NCI-H774 (cell line): ENCODE results near the gene ITGB5.

ENCODE experiments used
- DNase-seq: peaks from one replicate; lab custom pipeline; 2025; lab: John Stamatoyannopoulos, UW

Gene ITGB5

GRCh38 chr3:124748560-124749198 lies 138.5 kb downstream of the ITGB5 start:
- no peak for DNase-seq

DNA sequence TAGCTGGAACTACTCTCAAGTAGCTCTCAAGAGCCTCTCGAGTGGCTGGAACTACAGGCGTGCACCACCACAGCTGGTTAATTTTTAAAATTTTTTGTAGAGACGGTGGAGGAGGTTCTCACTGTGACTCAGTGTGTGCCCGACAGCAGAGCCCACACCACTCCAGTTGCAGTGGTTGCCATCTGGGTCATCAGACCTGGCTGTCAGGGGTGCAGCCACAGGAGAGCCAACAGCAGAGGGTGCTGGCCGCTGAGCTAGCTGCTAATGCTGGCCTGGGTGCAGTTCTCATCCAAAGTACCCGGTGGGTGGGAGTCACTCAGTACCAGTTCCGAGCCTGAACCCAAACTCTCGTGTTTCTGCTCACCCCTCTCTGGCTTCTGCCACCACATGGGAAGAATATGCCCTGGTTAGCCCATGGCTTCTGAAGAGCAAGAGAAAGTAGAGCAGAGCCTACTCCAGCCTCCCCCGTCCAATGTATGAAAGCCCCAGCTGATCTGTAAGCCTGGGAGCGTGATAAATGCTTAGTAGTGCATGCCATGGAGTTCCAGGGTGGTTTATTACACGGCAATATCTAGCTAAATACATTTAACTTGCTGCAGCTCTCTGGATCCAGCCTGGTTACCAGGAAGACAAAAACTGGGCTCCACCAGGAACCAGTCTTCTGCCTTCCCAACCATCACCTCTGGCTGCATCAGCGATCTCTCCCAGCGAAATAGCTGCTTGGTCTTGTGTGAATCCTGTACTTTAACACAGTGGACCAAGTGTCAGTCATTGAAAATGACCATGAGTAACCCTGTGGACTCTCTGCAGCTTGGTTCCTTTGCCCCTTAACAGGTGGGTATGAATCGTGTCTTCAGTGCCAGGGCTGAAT lies 139.8 kb downstream of the ITGB5 start:
- DNase-seq = no peak

GRCh38 chr3:124745756-124746155 lies 141.4 kb downstream of the ITGB5 start:
- DNase-seq = no peak

GRCh38 chr3:124741027-124741426 lies 146.1 kb downstream of the ITGB5 start:
- no peak for DNase-seq

GRCh38 chr3:124731760-124732159 lies 155.4 kb downstream of the ITGB5 start:
- no peak for DNase-seq

- DNase-seq = no peak
Measured at GRCh38 chr3:124730941-124731297, 156.2 kb downstream of the ITGB5 start.

GRCh38 chr3:124730129-124730940 lies 156.8 kb downstream of the ITGB5 start, which contains the start of gene UMPS:
Gene UMPS (plus strand): TSS chr3:124730452. CDS start chr3:124730472, 20 bp downstream.
- peak; percentile 77 for DNase-seq

GRCh38 chr3:124722589-124722988 lies 164.6 kb downstream of the ITGB5 start:
- no peak for DNase-seq

GRCh38 chr3:124714223-124714853 lies 172.8 kb downstream of the ITGB5 start:
- DNase-seq = no peak
